Activated effector memory CD4-positive, alpha-beta T cell treated with Interleukin-2 at 50 U/mL for 16 hours (primary cell): ENCODE data around the gene SELPLG.
"Not testable (repeated sequence)": the region's sequence is repeated elsewhere in the genome, so short reads cannot be mapped to it uniquely, and the experiment has no call there.

Experiments
- DNase-seq: peaks from one replicate; pipeline ENCODE4 v3.0.0-alpha.2; 2020

SELPLG gene

GRCh38 chr12:108633534-108634248 is at the start of gene SELPLG:
Gene SELPLG, minus strand, starts transcription at chr12:108633894. Its CDS starts 9,587 bp downstream, at chr12:108624307.
- DNase-seq, result peak; percentile 83

DNA sequence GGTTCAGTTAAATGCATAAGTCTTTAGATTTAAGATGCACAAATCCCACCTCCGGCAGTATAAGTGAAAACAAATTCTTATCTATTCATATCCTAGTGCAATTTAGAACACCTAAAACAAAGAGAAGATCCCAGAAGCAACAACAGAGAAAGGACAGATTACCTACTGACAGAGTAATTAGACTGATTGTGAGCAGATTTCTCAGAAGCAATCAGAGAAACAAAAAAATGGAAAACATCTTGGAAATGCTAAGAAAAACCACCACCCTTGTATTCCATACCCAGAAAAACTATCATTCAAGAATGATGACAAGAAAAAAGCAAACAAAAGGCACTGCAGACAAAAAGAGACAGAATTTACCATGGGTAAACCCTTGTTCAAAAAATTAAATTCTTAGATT is 47.6 kb upstream of the SELPLG start:
- DNase-seq, result no peak

DNA sequence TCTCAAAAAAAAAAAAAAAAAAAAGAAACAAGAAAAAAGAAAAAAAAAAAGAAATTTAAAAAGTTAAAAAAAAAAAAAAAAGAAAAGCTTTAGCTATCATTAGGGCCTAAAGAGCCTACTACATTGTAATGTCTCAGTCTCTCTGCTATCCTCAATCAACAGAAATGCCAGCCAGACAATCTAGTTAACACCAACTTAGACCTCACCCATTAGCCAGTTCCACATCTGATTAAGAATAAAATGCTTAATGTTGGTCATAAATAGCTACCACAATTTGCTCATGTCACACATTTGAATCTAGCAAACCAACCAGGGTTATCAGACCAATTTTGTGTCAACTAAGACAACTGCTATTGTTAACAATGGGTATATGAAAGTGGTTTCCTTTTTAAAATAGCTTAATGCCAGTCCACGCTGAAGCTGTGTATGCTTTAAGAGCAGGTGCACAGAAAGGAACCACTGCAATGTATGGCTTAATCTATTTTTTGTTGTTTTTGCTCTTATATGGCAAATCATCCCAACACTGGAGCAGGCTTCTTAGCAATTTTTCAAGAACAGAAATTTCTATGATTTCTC is 45.5 kb upstream of the SELPLG start:
- no peak for DNase-seq

DNA sequence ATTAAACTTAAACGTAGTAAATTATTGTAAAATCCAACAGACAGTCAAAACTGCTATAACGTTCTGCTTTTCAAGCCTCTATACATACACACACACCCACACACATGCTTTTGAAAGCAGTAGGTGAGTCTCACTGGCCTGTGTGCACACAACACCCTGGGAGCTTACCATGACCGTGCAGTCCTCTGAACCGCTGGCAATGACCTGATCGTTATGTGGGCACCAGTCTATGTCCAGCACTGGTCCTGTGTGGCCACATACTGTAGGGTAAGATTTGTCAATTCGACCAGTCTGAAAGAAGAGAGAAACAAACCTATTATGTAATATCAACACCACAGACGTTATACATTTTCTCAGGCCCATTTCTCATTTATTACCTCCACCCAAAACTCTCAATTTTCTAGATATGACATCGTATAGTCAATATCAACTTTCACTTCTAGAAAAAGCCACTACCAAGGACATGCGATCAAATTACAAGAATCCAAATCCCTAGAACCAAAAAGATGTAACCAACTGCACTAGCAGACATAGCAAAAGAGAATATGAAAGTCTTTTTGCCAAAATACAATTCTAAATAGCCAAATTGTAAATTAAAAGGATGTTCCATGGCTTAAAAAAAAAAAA is 44.5 kb upstream of the SELPLG start:
- no peak for DNase-seq

DNA sequence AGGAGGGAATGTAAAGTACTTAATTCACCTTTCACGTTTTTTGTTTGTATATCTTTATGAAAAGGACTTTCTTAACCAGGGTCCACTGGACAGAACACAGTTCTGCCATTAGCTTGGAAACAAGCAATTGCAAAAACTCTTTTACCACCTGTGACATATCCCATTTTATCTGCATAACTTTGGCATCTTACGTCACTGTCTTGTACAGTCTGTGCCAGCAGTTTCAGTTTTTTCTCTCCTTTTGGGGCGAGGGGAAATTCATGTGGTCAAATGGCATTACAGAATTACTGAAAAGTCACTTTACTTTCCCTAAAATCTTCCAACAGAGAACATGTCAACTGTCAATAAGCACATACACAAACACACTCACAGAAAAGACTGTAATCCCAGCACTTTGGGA is 43.7 kb upstream of the SELPLG start:
- DNase-seq, result no peak

GRCh38 chr12:108676707-108677106 is 43.0 kb upstream of the SELPLG start:
- DNase-seq, result no peak

DNA sequence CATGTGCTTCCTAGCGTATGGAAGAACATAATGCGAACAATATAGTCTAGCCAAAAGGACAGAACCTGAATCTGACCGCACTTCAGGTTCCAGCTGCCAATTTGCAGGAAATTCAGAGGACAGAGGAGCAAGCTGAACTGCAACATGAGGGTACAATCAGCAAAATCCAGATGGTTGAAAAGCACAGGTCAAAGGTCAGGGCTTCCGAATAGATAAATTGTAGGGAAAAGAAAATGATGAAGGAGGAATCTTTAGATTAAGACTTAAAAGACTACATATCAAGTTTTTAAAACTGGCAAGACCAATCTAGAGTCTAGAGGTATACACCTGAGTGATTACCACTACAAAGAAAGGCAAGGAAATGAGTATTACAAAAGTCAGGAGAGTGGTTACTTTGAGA is 42.1 kb upstream of the SELPLG start:
- no peak for DNase-seq

- DNase-seq, result no peak
Measured at GRCh38 chr12:108672054-108672453, 38.4 kb upstream of the SELPLG start.

DNA sequence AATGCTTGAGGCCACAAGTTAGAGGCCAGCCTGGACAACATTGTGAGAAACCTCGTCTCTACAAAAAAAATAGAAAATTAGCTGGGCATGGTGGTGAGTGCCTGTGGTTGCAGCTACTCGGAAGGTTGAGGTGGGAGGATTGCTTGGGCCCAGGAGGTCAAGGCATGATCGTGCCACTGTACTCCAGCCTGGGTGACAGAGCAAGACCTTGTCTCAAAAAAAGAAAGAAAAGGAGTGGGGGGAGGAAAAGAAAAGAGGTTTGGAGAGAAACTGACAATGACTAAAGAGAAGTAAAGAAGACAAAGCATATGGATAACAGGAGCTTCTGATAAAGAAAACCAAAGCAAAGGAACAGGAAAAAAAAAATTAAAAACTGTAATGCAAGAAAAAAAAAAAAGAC is 37.4 kb upstream of the SELPLG start:
- no peak for DNase-seq

DNA sequence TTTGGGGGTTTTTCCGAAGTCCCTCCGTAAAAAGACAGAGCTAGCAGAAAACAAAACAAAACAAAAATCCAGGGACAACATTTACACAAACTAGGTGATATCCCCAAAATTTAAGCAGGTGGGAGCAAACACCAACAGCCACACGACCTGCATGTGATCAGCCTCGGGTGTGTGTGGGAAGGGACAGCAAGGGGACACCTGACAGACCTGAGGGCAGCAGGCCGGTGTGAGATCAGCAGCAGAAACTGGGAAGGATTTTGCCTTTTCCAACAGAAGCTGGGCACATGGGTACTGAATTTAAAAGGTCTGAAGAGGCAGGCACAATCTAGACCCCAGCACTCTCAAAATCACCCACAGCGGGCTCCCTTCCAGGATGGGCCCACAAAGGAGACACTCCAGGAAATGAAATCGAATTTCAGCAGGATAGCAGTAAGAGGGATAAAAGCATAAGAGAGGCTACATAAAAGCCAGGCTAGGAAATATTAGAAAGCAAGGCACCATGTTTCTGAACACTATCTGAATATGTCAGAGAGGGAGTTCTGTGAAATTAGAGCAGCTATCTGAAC is 36.5 kb upstream of the SELPLG start:
- DNase-seq, result no peak

DNA sequence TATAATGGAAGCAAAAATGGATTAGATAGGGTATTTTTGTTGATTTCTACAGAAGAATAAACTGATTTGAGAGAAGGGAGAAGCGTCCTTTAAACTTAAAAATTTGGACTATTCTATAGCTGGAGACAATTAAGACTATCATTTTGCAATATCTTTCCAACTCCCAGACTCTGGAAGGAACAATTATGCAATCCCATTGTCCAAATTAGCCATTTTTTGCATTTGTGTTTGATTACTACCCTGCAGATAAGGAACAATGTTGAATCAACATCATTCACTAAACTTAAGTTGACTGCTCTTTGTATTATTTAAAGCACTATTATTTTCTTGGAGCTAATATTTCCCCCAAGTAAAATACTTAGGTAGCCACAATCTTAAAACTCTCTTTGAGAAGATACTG is 34.8 kb upstream of the SELPLG start:
- no peak for DNase-seq

GRCh38 chr12:108668063-108668462 is 34.4 kb upstream of the SELPLG start:
- no peak for DNase-seq

- DNase-seq, result no peak
Measured at GRCh38 chr12:108667349-108667748, 33.7 kb upstream of the SELPLG start.

GRCh38 chr12:108666401-108666881 is 32.7 kb upstream of the SELPLG start:
- no peak for DNase-seq

DNA sequence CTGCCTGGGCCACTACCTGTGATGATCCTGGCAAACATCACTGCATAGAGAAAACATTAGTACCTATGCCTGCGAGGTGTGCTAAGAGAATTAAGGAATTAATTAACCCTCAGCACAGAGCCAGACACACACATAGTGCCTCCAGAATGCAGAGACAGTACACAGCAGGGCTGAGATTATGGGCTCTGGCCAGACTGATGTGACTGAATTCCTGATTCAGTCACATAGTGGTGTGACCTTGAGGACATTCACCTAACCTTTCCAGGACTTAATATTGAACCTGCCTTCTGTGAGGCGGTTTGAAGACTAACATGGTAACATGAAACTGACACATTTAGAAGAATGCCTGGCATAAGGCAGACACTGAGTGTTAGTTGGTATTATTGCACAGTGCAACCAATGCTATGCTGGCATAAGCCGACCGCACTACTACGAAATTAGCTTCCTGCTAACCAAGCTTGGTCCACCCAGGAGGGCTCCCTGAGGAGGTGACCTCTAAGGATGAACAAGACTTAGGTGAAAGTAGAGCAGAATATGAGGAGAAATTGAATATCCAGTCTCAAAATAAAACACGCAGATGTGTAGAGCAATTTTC is 32.0 kb upstream of the SELPLG start:
- DNase-seq, result no peak

GRCh38 chr12:108664338-108665258 is 30.9 kb upstream of the SELPLG start:
- peak; percentile 77 for DNase-seq

DNA sequence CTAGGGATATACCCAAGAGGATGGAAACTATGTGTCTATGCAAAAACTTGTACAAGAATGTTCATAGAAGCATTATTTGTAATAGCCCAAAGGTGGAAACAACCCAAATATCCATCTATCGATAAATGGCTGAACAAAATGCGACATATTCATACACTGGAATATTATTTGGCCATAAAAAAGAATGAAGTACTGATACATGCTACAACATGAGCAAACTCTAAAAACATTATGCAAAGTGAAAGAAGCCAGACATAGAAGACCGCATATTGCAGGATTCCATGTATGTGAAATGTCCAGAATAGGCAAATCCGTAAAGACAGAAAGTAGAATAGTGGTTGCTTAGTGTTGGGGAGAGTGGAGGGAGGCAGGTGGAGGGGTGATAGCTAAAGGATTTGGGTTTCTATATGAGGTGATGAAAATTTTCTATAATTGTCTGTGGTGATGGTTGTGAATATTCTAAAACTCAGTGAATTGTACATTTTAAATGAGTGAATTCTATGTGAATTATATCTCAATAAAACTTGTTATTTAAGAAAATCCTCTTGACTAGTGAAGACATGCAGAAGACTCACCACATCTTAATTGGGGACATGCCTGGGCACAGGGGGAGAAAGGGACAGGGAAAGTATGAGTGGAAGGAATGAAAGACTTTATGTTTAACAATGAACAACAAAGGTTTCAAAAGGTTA is 29.8 kb upstream of the SELPLG start:
- DNase-seq, result no peak

GRCh38 chr12:108658115-108658514 is 24.4 kb upstream of the SELPLG start:
- not testable (repeated sequence) for DNase-seq

DNA sequence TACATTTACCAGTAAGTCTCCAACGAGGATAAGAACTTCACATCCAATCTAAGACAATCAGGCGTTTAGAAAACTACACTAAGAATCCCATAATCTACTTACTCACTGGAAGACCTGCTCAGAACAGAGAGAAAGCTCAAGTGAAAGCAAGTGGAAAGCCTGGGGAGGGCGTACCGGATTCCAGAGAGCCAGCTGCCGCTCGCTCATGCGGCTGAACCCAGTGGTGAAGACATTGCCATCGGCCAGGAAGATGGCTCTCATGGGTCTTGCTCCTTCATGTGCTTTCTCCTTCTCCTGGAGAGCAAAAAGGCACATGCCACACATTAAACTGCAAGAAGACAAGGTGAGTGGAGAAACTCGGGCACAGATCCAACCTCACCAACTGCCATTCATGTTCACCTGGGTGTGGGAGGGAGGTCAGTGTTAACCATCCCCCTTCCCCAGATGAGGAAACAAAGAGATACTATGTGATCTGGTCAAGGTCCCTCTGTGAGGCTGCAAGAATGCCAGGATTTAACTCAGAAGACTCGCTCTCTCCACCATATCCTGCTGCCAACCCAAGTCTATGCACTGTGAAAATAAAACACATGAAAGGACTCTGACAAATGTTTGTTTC is 23.5 kb upstream of the SELPLG start:
- DNase-seq, result no peak

DNA sequence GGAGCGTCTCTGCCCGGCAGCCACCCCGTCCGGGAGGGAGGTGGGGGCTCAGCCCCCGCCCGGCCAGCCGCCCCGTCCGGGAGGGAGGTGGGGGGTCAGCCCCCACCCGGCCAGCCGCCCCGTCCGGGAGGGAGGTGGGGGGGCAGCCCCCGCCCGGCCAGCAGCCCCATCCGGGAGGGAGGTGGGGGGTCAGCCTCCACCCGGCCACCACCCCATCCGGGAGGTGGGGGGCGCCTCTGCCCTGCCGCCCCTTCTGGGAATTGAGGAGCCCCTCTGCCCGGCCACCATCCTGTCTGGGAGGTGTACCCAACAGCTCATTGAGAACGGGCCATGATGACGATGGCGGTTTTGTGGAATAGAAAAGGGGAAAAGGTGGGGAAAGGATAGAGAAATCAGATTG is 22.6 kb upstream of the SELPLG start:
- DNase-seq, result not testable (repeated sequence)

- DNase-seq, result not testable (repeated sequence)
Measured at GRCh38 chr12:108655812-108656175, 22.1 kb upstream of the SELPLG start.
